ENCODE measurements around the gene TSHZ3. TPM values are rescaled to one million over a fixed set of nuclear protein-coding genes. Genes with fewer than 3 reads are reported as not detected.

TSHZ3 gene
- total and polyA plus RNA-seq, 9 of the 15 experiments (the other 6 are each of a cell fraction or from before 2014, with no cell fraction given) = 0.03 to 0.13 (median 0.05) TPM; not detected in 5

- no peaks in the 10 kb centered on the region for H3K4me1 ChIP-seq (replicated peaks in 1 of 2; ENCODE audit: control insufficient read depth in 2 of 2, insufficient read depth in 2 of 2, low read length in 2 of 2)
- DNase-seq (ENCODE audit: extremely low read depth in 1 of 4, low spot score in 3 of 4) (no peak), ATAC-seq (no peak), FAIRE-seq (no peak)
- POLR2A ChIA-PET = no interaction called here
- H3K27ac ChIP-seq (ENCODE audit: extremely low read depth, low read depth, low read length) = no peak overlapping the region
- no peaks in the 10 kb centered on the region for H3K9me1 ChIP-seq (ENCODE audit: control insufficient read depth, insufficient read depth, low read length)
- no peak overlapping the region for H3K9ac ChIP-seq (ENCODE audit: insufficient read depth in 1 of 2, low read depth in 2 of 2, low read length in 2 of 2)
- H3K4me2 ChIP-seq (ENCODE audit: insufficient read depth, low read length) = no peak overlapping the region
- H3K36me3 ChIP-seq (ENCODE audit: control insufficient read depth, insufficient read depth, low read length) = no peaks in the 10 kb centered on the region
- CTCF ChIA-PET (ENCODE audit: low intra/inter-chr PET ratio) = no interaction called here
- H3K79me2 ChIP-seq (ENCODE audit: control insufficient read depth, insufficient read depth, low read length) = no peaks in the 10 kb centered on the region
- no TSS peak for BruUV-seq (replicated peaks)
- no peak overlapping the region for H2AFZ ChIP-seq (ENCODE audit: low read depth, low read length)
- in situ Hi-C loops (cut with MboI) (no loop called here), intact Hi-C loops (cut with micrococcal nuclease) (no loop called here)
- no peaks in the 10 kb centered on the region for H4K20me1 ChIP-seq (replicated peaks; ENCODE audit: control insufficient read depth, insufficient read depth, low read length)
- under 1% methylated on average over 20 of the region's 20 CpGs for WGBS (ENCODE audit: insufficient coverage, low coverage, missing lambda C conversion rate)
- no peaks in the 10 kb centered on the region for H3K9me3 ChIP-seq (replicated peaks; ENCODE audit: control insufficient read depth, insufficient read depth, low read depth, low read length)
- TF ChIP-seq MED1 (CRISPR knock-in tag; IDR thresholded peaks at IDR 0.05; ENCODE audit: borderline replicate concordance) = no peak
- no peak for TF ChIP-seq FOXJ2 (tag; IDR thresholded peaks at IDR 0.05)
- no peak for TF ChIP-seq ZBTB5 (IDR thresholded peaks at IDR 0.05)
- no peak for TF ChIP-seq COPS2 (conservative IDR thresholded peaks at IDR 0.05)
- TF ChIP-seq ZNF197 (CRISPR knock-in tag; IDR thresholded peaks at IDR 0.05; ENCODE audit: low read depth) = no peak
- no peak for TF ChIP-seq GTF2A2 (tag; IDR thresholded peaks at IDR 0.05)
- TF ChIP-seq KDM4B (IDR thresholded peaks at IDR 0.05; ENCODE audit: borderline replicate concordance in 2 of 2, low read depth in 1 of 2) = no peak
- TF ChIP-seq PHF21A (IDR thresholded peaks at IDR 0.05; ENCODE audit: borderline replicate concordance, low read depth) = no peak
- TF ChIP-seq CBFA2T3 (IDR thresholded peaks at IDR 0.05) = no peak
- no peak for TF ChIP-seq ZNF449 (CRISPR knock-in tag; IDR thresholded peaks at IDR 0.05)
- TF ChIP-seq SAP30 (IDR thresholded peaks at IDR 0.05; ENCODE audit: borderline replicate concordance, insufficient read depth, low read depth, low read length, poor library complexity, severe bottlenecking) = no peak
- no peak for TF ChIP-seq ZNF146 (CRISPR knock-in tag; IDR thresholded peaks at IDR 0.05; ENCODE audit: unreplicated experiment)
- no peak for TF ChIP-seq ZFX (CRISPR knock-in tag; IDR thresholded peaks at IDR 0.05)
- TF ChIP-seq CBFB (CRISPR knock-in tag; IDR thresholded peaks at IDR 0.05) = no peak
- no peak for TF ChIP-seq ZFP1 (CRISPR knock-in tag; IDR thresholded peaks at IDR 0.05)
- TF ChIP-seq DDX20 (tag; IDR thresholded peaks at IDR 0.05; ENCODE audit: low read depth) = no peak
- no peak for TF ChIP-seq NCOR1 (IDR thresholded peaks at IDR 0.05)
- no peak overlapping the region for H3K4me3 ChIP-seq
- peaks cover 3 to 25% of the 10 kb centered on the region in 2 experiments; a peak in 3 of 5 replicates for H3K27me3 ChIP-seq (ENCODE audit: control insufficient read depth in 2 of 2, insufficient read depth in 2 of 2, low read length in 2 of 2)
Observed at GRCh38 chr19:31313291-31314030, 35.8 kb downstream of the TSHZ3 start.

Data from K562 (cell line).